Uterus (tissue), 2 donors: ENCODE results near the gene NUP133.
"Not testable (repeated sequence)": the region's sequence is repeated elsewhere in the genome, so short reads cannot be mapped to it uniquely, and the experiment has no call there.

Experiments
- CTCF ChIP-seq, 4 experiments: fragments of 200-600 bp in 2 of 4; fragments of 450-650 bp in 2 of 4; sonication (generic) in 2 of 4; IDR thresholded peaks; one replicate each; pipeline ENCODE4 v1.5.1; 2016 to 2019; ENCODE audit warnings: antibody characterized with exemption in 4 of 4, mild to moderate bottlenecking in 2 of 4, moderate library complexity in 1 of 4
- POLR2A ChIP-seq, 2 donors: fragments of 450-650 bp; IDR thresholded peaks; one replicate each; pipeline ENCODE4 v1.6.1; 2016; ENCODE audit warnings: antibody characterized with exemption in 2 of 2, mild to moderate bottlenecking in 1 of 2, moderate library complexity in 1 of 2

DNA sequence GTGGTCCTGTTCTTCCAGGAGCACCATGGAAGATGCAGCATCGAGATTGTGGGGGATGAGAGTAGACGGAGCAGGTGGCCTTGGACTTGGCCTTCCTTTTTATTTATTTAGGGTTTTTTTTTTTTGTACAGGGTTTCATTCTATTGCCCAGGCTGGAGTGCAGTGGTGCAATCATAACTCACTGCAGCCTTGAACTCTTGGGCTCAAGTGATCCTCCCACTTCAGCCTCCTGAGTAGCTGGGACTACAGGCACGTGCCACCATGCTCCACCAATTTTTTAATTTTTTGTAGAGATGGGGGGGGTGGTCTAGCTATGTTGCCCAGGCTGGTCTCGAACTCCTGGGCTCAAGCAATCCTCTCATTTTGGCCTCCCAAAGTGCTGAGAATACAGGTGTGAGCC, 105.8 kb downstream of the NUP133 start:
- not testable (repeated sequence) for TF ChIP-seq CTCF, POLR2A (IDR thresholded peaks at IDR 0.05)
